HG02678 (cell line): ENCODE data around the gene ENTPD8.
"Not testable (repeated sequence)": the region's sequence is repeated elsewhere in the genome, so short reads cannot be mapped to it uniquely, and the experiment has no call there.

Experiments used
- ATAC-seq: cut with Tn5 transposase; IDR thresholded peaks from one replicate; pipeline ENCODE4 v1.9.1; 2021; ENCODE audit warnings: mild to moderate bottlenecking, moderate library complexity; ENCODE audit not compliant: unreplicated experiment

Gene ENTPD8

GRCh38 chr9:137396634-137397367, 44.4 kb downstream of the ENTPD8 start:
- no peak for ATAC-seq

- no peak for ATAC-seq
Measured at GRCh38 chr9:137396227-137396626, 44.9 kb downstream of the ENTPD8 start.

GRCh38 chr9:137395666-137396010, 45.5 kb downstream of the ENTPD8 start:
- ATAC-seq, result no peak

GRCh38 chr9:137394866-137395665, 46.1 kb downstream of the ENTPD8 start:
- no peak for ATAC-seq

- ATAC-seq, result no peak
Measured at GRCh38 chr9:137393176-137394150, 47.7 kb downstream of the ENTPD8 start.

- ATAC-seq, result no peak
Measured at GRCh38 chr9:137392232-137393007, 48.7 kb downstream of the ENTPD8 start.

GRCh38 chr9:137391411-137391754, 49.8 kb downstream of the ENTPD8 start:
- no peak for ATAC-seq

- ATAC-seq, result no peak
Measured at GRCh38 chr9:137390553-137391410, 50.4 kb downstream of the ENTPD8 start.

- ATAC-seq, result no peak
Measured at GRCh38 chr9:137389428-137389746, 51.8 kb downstream of the ENTPD8 start.

GRCh38 chr9:137388589-137389427, 52.3 kb downstream of the ENTPD8 start:
- no peak for ATAC-seq

- ATAC-seq, result no peak
Measured at GRCh38 chr9:137387891-137388560, 53.1 kb downstream of the ENTPD8 start.

GRCh38 chr9:137387114-137387890, 53.9 kb downstream of the ENTPD8 start:
- ATAC-seq, result no peak

GRCh38 chr9:137386507-137387113, 54.5 kb downstream of the ENTPD8 start:
- not testable (repeated sequence) for ATAC-seq

- no peak for ATAC-seq
Measured at GRCh38 chr9:137385061-137385655, 56.0 kb downstream of the ENTPD8 start.
